Omental fat pad (tissue), 4 donors: Measurements from ENCODE around the gene ACOT11. TPM values are rescaled to one million over a fixed set of nuclear protein-coding genes. Genes with fewer than 3 reads are reported as not detected.

Experiments
- ATAC-seq: fragments of 150-250 bp; one replicate; pipeline ENCODE4 v1.9.1; 2016; ENCODE audit warnings: mild to moderate bottlenecking, moderate library complexity; ENCODE audit not compliant: low FRiP score
- DNase-seq: peaks from one replicate; pipeline ENCODE4 v3.0.0-alpha.2; 2019; ENCODE audit warnings: low spot score
- CTCF ChIP-seq, 3 donors: fragments of 450-650 bp; IDR thresholded peaks; one replicate each; pipeline ENCODE4 v1.5.1; 2016 to 2017; ENCODE audit warnings: antibody characterized with exemption in 3 of 3, mild to moderate bottlenecking in 3 of 3, moderate library complexity in 2 of 3
- total RNA-seq, 4 donors: library from RNA; depleted of rRNA; stranded (reverse); fragments of >200 nt; gene quantifications; one replicate each; pipeline ENCODE4 v1.1.0, GENCODE V29; 2016

The ACOT11 gene
- total RNA-seq, 4 donors from 2014 or later: 1.4 to 3.8 (median 3.2) TPM

GRCh38 chr1:54609301-54609921, 61.4 kb downstream of the ACOT11 start:
- no peak for TF ChIP-seq CTCF (IDR thresholded peaks at IDR 0.05)
- DNase-seq: no peak
- ATAC-seq: no peak

GRCh38 chr1:54610048-54610447, 62.0 kb downstream of the ACOT11 start:
- DNase-seq (no peak), ATAC-seq (no peak)
- TF ChIP-seq CTCF (IDR thresholded peaks at IDR 0.05): no peak

- TF ChIP-seq CTCF (IDR thresholded peaks at IDR 0.05): no peak
- DNase-seq: no peak
- no peak for ATAC-seq
Observed at GRCh38 chr1:54610601-54611580, 62.9 kb downstream of the ACOT11 start.

DNA sequence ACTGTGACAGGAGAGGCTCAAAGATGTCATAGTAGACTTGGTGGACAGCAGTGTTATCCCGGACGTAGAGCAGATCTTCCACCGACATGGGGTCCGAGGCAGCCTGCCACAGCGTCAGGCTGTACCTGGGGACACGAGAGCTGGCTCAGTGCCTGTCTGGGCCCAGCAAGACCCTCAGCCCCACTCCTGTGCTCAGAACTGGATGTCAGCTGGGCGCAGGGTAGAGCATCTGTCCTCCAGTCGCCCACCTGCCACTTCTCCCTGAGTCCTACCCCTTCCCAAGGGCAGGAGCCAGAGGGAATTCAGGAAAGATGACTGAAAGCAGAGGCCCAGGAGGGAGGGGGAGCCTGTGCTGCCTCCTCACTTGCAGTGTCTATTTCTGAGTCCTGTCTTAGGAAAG, 63.6 kb downstream of the ACOT11 start:
- no peak for TF ChIP-seq CTCF (IDR thresholded peaks at IDR 0.05)
- ATAC-seq (no peak), DNase-seq (no peak)

GRCh38 chr1:54614024-54614423, 66.0 kb downstream of the ACOT11 start:
- no peak for DNase-seq
- no peak for TF ChIP-seq CTCF (IDR thresholded peaks at IDR 0.05)
- no peak for ATAC-seq

- ATAC-seq (no peak), DNase-seq (no peak)
- no peak for TF ChIP-seq CTCF (IDR thresholded peaks at IDR 0.05)
Observed at GRCh38 chr1:54614563-54614962, 66.5 kb downstream of the ACOT11 start.
